HG02943 (cell line): Measurements from ENCODE around the gene PPME1.

Source experiments
- ATAC-seq: cut with Tn5 transposase; IDR thresholded peaks from one replicate; pipeline ENCODE4 v1.9.1; 2021; ENCODE audit warnings: mild to moderate bottlenecking, low read depth, moderate library complexity; ENCODE audit not compliant: unreplicated experiment

The PPME1 gene

DNA sequence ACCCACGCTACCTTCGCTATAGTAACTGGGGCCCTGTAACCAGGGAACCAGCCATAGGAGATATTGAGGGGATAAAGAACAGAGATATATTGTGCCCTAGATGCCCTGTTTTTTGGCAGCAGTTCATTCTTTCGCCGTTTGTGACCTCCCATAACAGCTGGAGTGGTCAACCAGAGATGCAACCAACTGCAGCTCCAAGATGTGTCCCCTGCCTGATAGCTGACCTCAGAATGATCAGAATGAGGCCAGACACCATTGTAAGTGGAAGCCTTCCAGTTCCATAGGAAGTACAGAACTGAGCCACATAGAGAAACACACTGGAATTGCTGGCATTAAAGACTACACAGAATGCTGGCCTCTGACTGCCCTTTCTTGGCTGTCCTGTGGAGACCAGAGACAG lies 101.2 kb downstream of the PPME1 start:
- no peak for ATAC-seq

DNA sequence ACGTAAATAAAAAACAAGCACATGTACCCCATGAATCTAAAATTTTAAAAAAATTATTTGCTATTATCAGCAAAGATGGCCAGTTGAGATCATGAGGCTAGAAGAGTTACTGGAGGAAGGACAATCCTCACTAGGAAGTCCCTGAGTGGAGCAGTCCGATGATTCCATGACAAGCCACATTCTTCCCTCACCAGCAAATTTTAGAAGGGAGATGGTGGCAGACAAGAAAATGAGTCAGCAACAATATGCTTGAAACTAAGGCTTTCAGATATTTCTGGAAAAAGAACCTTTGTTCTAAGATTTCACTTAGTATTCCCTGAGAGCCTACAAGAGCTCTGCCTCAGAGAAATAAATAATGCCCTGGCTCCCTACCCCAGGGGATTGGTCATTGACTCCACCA lies 105.5 kb downstream of the PPME1 start:
- no peak for ATAC-seq

DNA sequence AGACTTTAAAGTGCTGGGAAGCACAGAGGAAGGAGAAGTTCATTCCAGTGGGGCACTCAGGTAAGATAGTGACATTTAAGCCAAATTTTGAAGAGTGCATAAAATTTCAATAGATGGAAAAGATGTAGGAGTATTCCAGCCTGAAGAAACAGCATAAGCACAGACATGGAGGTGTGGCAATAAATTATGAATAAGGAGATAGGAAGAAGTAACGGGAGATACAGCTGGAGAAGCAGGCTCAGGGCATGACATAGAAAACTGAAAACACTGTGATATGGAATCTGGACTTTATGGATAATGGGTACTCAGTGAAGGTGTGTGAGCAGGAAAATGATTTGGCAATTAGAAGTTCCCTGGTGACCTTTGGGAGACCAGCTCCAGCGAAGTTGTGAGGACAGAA lies 107.0 kb downstream of the PPME1 start:
- ATAC-seq: no peak

DNA sequence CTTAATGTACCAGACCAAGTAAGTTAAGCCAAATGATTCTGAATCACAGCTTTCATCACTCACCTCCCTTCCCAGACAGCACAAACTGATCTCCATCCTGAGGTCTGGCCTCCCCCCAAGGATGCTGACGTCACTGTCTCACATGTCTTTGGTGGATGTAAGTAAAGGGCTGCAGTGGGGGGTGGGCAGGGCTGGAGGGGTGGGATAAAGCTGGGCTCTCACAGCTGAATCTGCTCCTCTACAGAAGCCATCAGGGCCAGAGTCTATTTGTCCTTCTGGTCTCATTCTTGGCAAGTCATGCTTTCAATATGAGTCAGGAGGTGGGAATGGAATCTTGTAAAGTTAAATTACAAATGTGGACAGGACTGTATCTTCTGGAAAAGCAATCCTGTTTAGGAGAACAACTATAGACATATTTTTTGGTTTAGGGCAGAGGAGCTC lies 107.7 kb downstream of the PPME1 start:
- ATAC-seq: no peak

DNA sequence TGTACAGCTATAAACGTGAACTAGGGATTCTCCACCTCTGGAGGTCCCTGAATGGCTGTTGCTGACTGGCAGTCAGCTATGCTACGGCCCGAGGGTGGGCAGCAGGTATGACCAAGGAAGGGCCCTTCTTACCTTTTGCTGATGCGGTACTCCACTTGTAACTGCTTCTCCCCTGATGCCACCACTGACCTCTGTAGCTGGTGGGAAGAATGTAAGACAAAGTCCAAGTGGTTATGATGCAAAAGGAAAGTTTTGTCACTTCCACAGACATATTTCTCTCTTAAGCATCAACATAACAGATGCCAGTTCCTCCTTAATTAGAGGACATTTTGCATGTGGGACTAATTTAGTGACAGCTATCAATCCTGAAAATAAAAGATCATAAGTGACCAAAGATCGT lies 108.2 kb downstream of the PPME1 start:
- ATAC-seq: no peak

DNA sequence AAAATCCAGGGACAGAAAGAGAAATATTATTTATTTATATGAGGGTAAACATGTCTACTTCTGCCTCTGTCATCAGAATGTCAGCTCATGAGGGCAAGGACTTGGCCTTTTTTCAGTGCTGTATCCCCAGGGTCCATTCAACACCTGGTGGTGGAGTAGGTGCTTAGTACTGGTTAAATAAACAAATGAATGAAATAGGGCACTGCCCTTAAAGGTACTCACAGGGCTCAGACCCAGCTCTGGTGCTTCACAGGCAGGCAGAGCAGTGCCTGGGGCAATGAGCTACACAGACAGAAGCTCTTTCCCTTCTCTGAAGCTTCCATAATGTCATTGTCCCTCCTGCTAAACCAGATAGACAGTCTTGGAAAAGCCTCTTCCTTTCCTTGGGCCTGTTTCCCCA lies 109.4 kb downstream of the PPME1 start:
- ATAC-seq: no peak

DNA sequence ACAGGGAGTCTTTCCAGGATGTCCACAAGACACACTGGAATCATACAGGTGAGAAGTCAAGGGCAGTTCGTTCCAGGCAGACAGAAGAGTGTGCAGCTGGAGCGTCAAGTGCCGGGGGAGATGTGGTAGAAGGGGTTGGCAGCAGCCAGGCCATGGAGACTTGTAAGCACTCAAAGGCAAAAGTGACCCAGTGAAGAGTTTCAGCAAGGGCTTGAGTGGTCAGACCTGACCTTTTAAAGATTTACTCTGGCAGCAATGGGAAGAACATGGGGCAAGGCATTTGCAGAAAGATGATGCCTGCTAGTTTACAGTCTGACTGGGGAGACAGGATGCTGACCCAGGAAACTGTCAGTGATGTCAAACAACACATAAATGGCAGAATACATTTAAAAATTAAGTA lies 111.3 kb downstream of the PPME1 start:
- ATAC-seq: no peak

DNA sequence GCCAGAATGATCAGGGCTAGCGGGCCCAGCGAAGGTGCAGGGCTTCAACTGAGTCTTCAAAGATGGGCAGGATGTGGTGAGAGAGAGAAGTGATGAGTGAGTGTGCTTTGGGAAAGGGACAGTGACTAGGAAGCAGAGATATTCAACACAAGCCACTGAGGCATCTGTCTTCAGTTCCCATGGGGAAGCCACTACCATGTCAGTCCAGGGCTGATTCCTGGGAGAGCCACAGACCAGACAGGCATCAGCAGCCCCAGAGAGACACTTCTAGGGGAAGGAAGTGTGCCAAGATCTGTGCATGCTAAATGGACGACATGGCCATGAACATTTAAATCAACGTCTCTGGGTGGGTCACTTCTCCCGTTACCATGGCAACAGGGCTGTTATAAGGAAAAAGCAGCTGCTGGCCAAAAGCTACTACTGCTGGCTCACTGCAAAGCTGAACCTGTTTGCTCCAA lies 111.9 kb downstream of the PPME1 start:
- no peak for ATAC-seq

DNA sequence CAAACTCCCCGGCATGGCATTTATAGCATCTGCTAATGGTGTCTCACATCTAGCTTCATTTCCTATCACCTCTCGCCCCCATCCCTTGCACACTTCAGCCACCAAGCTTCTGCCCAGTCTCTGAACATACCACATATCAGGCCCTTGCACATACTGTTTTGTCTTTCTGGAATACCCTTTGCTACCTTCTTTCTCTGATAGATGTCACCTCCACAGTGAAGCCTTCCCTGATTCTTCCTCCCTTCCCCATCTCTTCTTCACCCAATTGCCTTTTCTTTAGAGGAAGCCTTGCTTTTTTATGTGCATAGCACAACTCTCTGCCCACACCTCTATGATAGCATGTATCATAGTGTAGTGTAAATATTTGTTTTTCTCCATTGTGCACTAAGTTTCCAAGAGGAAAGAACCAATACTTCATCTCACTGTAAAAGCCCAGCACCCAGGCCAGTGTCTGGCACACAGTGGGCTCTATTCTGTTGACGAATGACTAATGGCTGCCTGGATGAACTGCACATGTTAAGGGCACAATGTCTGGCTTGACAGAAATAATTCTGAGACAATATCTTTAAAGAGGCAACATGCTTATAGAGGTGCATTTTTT lies 112.6 kb downstream of the PPME1 start:
- ATAC-seq: no peak

DNA sequence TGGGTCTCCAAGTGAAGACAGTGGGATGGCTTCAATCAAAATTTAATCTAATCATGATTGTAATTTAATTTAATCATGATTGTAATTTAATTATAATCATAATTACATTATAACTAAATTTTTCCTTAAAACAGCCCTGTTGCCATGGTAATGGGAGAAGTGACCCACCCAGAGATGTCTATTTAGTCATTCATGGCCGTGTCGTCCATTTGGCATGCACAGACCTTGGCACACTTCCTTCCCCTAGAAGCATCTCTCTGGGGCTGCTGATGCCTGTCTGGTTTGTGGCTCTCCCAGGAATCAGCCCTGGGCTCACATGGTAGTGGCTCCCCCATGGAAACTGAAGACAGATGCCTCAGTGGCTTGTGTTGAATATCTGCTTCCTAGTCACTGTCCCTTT lies 113.4 kb downstream of the PPME1 start:
- no peak for ATAC-seq

DNA sequence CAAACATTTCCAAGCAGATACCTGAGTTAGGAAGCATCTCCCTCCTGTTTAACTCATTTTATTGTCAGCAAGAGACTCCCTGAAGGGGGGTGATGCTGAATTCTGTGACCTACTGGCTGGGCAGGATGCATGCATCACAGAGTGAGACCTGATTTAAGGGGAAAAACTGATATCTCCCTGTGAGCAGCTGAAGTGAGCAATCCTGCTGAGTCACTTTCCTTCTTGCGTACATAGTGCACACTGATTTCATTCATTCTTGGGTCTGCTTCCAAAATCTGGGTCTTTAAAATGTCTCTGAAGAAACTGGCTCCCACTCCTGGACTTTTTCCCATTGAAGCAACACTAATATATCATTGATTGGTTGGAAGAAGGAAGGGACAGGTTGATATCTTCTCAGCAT lies 117.1 kb downstream of the PPME1 start:
- ATAC-seq: no peak

DNA sequence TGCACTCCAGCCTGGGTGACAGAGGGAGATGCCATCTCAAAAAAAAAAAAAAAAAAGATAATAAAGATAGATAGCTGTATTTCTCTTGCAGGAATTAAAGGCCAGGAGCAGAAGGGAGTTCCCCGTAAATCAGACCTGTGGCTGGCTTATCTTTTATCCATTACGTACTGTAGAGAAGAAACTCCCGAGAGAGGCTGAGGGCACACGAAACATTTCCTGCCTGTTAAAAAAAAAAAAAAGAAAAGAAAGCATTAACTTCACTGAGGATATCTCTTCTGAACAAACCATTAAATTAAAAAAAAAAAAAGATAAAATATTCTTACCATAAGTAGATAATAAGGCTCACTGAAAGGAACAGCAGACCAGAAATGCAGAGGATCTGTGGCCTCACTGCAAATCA lies 117.8 kb downstream of the PPME1 start:
- no peak for ATAC-seq

DNA sequence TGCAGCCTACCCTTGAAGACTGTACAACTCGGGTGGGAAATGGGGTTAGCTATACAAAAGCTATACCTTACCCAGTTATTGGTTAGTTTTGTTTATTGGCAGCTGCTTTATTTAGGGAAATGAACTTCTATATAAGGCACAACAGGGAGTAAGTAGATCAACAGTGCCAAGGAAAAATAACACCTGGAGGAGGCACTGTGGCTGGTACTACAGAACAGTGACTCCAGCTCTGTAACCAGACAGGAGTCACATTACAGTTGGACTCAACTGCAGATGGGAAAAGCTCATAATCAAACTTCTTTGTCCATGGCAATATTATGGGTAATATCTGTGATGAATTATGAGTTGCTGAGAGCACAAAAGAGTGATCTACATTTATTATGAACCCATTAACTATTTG lies 126.4 kb downstream of the PPME1 start:
- ATAC-seq: no peak

DNA sequence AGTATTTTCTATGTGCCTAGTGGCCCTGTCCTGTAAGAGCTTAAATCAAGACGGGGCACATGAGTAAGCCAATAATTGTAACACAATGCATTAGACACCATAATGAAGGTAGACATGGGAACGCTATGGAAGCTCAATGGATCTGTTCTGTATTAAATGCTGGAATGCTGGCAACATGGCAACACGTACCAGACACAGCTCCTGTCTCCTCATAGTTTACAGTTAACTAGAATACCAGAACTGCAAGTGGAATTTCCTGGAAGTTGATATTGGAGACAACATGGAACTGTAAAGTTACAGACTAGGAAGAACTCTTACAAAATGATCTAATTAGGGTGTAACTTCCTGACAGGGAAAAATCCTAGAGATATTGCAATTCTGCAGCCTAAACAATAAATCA lies 127.9 kb downstream of the PPME1 start:
- no peak for ATAC-seq
